ENCODE data around the gene EFHC2.

Gene EFHC2

DNA sequence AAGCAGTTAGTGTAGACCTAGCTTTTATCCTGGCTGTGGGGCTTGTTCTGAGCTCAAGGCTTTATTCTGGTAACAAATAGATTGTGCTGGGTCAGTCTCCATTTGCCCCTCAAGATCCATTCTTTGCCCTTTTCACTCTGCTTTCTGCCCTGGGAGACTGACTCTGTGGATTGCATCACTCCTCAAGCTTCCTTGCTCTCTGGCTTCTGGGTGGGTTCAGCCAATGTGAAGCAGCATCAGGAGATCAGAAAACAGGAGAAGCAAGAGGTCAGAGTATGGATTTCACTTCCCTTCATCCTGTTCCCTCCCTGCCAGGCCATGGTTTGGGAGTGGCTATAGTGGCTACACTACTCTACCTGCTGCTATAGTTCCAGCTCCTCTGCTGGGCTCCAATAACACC is 186.2 kb downstream of the EFHC2 start:
- Histone ChIP-seq H3K36me3 (replicated peaks in 1 of 2; ENCODE audit: control insufficient read depth in 2 of 2, insufficient read depth in 2 of 2, low read length in 2 of 2) (no peaks in the 10 kb centered on the region), H3K9ac (ENCODE audit: low read depth, low read length, poor library complexity) (no peak overlapping the region), H3K14ac (ENCODE audit: low read length) (no peak overlapping the region), H3K18ac (ENCODE audit: low read length) (no peak overlapping the region), H3K27ac (replicated peaks; ENCODE audit: low read length) (no peak overlapping the region), H2BK5ac (ENCODE audit: low read length) (no peak overlapping the region), H3K4ac (ENCODE audit: low read length) (no peak overlapping the region), H2AFZ (ENCODE audit: low read length) (no peak overlapping the region), H3K4me3 (ENCODE audit: low read length in 2 of 2) (no peak overlapping the region), H4K8ac (ENCODE audit: low read depth, low read length) (no peak overlapping the region), H3K9me3 (replicated peaks in 1 of 2; ENCODE audit: control insufficient read depth in 2 of 2, insufficient read depth in 1 of 2, low read depth in 1 of 2, low read length in 2 of 2) (no peaks in the 10 kb centered on the region), H4K91ac (ENCODE audit: low read depth, low read length, poor library complexity) (no peak overlapping the region), H2BK12ac (ENCODE audit: low read length) (no peak overlapping the region), H3K4me2 (ENCODE audit: insufficient read depth, low read length, poor library complexity, severe bottlenecking) (no peak overlapping the region), H2BK15ac (ENCODE audit: low read length) (no peak overlapping the region), H2AK5ac (ENCODE audit: low read depth, low read length) (no peak overlapping the region), H3K4me1 (ENCODE audit: control insufficient read depth in 2 of 2, insufficient read depth in 1 of 2, low read depth in 1 of 2, low read length in 2 of 2) (peaks cover 0 to 2% of the 10 kb centered on the region in 2 donors), H3K79me1 (ENCODE audit: low read depth, low read length) (no peaks in the 10 kb centered on the region), H3K23ac (ENCODE audit: low read depth, low read length, poor library complexity) (no peak overlapping the region), H3K27me3 (ENCODE audit: control insufficient read depth in 3 of 3, insufficient read depth in 3 of 3, low read depth in 1 of 3, low read length in 3 of 3) (no peaks in the 10 kb centered on the region), H2BK120ac (ENCODE audit: low read depth, low read length) (no peak overlapping the region)
- no peak for DNase-seq (ENCODE audit: low spot score)

- Histone ChIP-seq H2BK120ac (ENCODE audit: low read depth, low read length) (no peak overlapping the region), H3K4me1 (ENCODE audit: control insufficient read depth in 2 of 2, insufficient read depth in 1 of 2, low read depth in 1 of 2, low read length in 2 of 2) (peaks cover 0 to 2% of the 10 kb centered on the region in 2 donors), H2BK12ac (ENCODE audit: low read length) (no peak overlapping the region), H3K27ac (replicated peaks; ENCODE audit: low read length) (no peak overlapping the region), H2AFZ (ENCODE audit: low read length) (no peak overlapping the region), H2AK5ac (ENCODE audit: low read depth, low read length) (no peak overlapping the region), H3K14ac (ENCODE audit: low read length) (no peak overlapping the region), H2BK15ac (ENCODE audit: low read length) (no peak overlapping the region), H3K4me3 (ENCODE audit: low read length in 2 of 2) (no peak overlapping the region), H3K79me1 (ENCODE audit: low read depth, low read length) (no peaks in the 10 kb centered on the region), H3K4me2 (ENCODE audit: insufficient read depth, low read length, poor library complexity, severe bottlenecking) (no peak overlapping the region), H3K4ac (ENCODE audit: low read length) (no peak overlapping the region), H3K36me3 (replicated peaks in 1 of 2; ENCODE audit: control insufficient read depth in 2 of 2, insufficient read depth in 2 of 2, low read length in 2 of 2) (no peaks in the 10 kb centered on the region), H3K27me3 (ENCODE audit: control insufficient read depth in 3 of 3, insufficient read depth in 3 of 3, low read depth in 1 of 3, low read length in 3 of 3) (no peaks in the 10 kb centered on the region), H3K9me3 (replicated peaks in 1 of 2; ENCODE audit: control insufficient read depth in 2 of 2, insufficient read depth in 1 of 2, low read depth in 1 of 2, low read length in 2 of 2) (no peaks in the 10 kb centered on the region), H4K91ac (ENCODE audit: low read depth, low read length, poor library complexity) (no peak overlapping the region), H3K23ac (ENCODE audit: low read depth, low read length, poor library complexity) (no peak overlapping the region), H4K8ac (ENCODE audit: low read depth, low read length) (no peak overlapping the region), H3K18ac (ENCODE audit: low read length) (no peak overlapping the region), H2BK5ac (ENCODE audit: low read length) (no peak overlapping the region), H3K9ac (ENCODE audit: low read depth, low read length, poor library complexity) (no peak overlapping the region)
- WGBS, 2 donors (ENCODE audit: extremely low coverage in 2 of 2, insufficient read length in 2 of 2, insufficient replicate concordance in 1 of 2): no CpG with 5 or more reads among the region's 3 CpGs
- no peak for DNase-seq (ENCODE audit: low spot score)
These were observed 186.7 kb downstream of the EFHC2 start for GRCh38 chrX:44156726-44157125.

DNA sequence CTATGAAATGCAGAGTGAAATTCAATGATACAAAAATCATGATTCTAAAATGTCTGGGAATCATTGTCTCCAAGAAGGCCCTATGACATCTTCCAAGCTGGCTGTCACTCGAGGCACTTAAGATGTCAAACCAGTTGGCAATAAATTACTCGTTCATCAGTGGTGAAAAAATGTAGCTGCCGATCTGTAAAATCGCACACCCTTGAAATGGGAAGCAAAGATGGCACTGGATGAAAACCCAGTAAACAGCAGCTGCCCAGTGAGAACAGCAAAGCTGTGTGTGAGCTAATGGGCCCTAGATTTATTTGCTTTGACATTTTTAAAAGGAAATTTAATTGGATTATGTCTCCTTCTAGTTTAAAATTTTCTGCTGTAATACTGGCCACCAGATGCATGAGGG is 188.3 kb downstream of the EFHC2 start:
- Histone ChIP-seq H2BK12ac (ENCODE audit: low read length) (no peak overlapping the region), H2BK15ac (ENCODE audit: low read length) (no peak overlapping the region), H3K18ac (ENCODE audit: low read length) (no peak overlapping the region), H3K4me1 (ENCODE audit: control insufficient read depth in 2 of 2, insufficient read depth in 1 of 2, low read depth in 1 of 2, low read length in 2 of 2) (peaks cover 0 to 2% of the 10 kb centered on the region in 2 donors), H3K36me3 (replicated peaks in 1 of 2; ENCODE audit: control insufficient read depth in 2 of 2, insufficient read depth in 2 of 2, low read length in 2 of 2) (no peaks in the 10 kb centered on the region), H2AK5ac (ENCODE audit: low read depth, low read length) (no peak overlapping the region), H2AFZ (ENCODE audit: low read length) (no peak overlapping the region), H3K79me1 (ENCODE audit: low read depth, low read length) (no peaks in the 10 kb centered on the region), H3K9ac (ENCODE audit: low read depth, low read length, poor library complexity) (no peak overlapping the region), H3K4me3 (ENCODE audit: low read length in 2 of 2) (no peak overlapping the region), H3K27ac (replicated peaks; ENCODE audit: low read length) (no peak overlapping the region), H3K9me3 (replicated peaks in 1 of 2; ENCODE audit: control insufficient read depth in 2 of 2, insufficient read depth in 1 of 2, low read depth in 1 of 2, low read length in 2 of 2) (no peaks in the 10 kb centered on the region), H3K27me3 (ENCODE audit: control insufficient read depth in 3 of 3, insufficient read depth in 3 of 3, low read depth in 1 of 3, low read length in 3 of 3) (no peaks in the 10 kb centered on the region), H3K4me2 (ENCODE audit: insufficient read depth, low read length, poor library complexity, severe bottlenecking) (no peak overlapping the region), H3K14ac (ENCODE audit: low read length) (no peak overlapping the region), H4K91ac (ENCODE audit: low read depth, low read length, poor library complexity) (no peak overlapping the region), H2BK120ac (ENCODE audit: low read depth, low read length) (no peak overlapping the region), H3K4ac (ENCODE audit: low read length) (no peak overlapping the region), H3K23ac (ENCODE audit: low read depth, low read length, poor library complexity) (no peak overlapping the region), H2BK5ac (ENCODE audit: low read length) (no peak overlapping the region), H4K8ac (ENCODE audit: low read depth, low read length) (no peak overlapping the region)
- no peak for DNase-seq (ENCODE audit: low spot score)
- no CpG with 5 or more reads among the region's 4 CpGs for WGBS, 2 donors (ENCODE audit: extremely low coverage in 2 of 2, insufficient read length in 2 of 2, insufficient replicate concordance in 1 of 2)

DNA sequence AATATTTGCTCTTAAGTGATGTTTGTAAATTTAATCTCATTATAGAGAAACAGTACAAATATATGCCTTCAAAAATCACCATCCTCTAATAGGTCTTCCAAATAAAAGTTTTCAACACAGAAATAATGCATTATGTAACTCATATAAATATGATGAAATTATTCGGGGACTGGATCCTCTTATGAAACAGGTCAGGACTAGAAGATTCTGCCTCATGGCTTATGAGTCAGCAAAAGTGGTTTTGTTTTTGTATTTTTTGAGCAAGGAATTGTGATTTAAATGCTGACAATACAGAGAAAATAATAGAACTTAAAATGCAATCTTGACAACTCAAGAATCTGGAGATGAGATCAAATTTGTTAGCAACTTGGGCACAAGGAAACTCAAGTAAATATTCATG is 190.6 kb downstream of the EFHC2 start:
- H2BK15ac ChIP-seq (ENCODE audit: low read length): no peak overlapping the region
- no peaks in the 10 kb centered on the region for H3K79me1 ChIP-seq (ENCODE audit: low read depth, low read length)
- H4K91ac ChIP-seq (ENCODE audit: low read depth, low read length, poor library complexity): no peak overlapping the region
- H2BK12ac ChIP-seq (ENCODE audit: low read length): no peak overlapping the region
- no peak overlapping the region for H3K9ac ChIP-seq (ENCODE audit: low read depth, low read length, poor library complexity)
- H3K4me3 ChIP-seq (ENCODE audit: low read length in 2 of 2): no peak overlapping the region
- peaks cover 0 to 2% of the 10 kb centered on the region in 2 donors for H3K4me1 ChIP-seq (ENCODE audit: control insufficient read depth in 2 of 2, insufficient read depth in 1 of 2, low read depth in 1 of 2, low read length in 2 of 2)
- H3K36me3 ChIP-seq (replicated peaks in 1 of 2; ENCODE audit: control insufficient read depth in 2 of 2, insufficient read depth in 2 of 2, low read length in 2 of 2): no peaks in the 10 kb centered on the region
- H3K4me2 ChIP-seq (ENCODE audit: insufficient read depth, low read length, poor library complexity, severe bottlenecking): no peak overlapping the region
- H4K8ac ChIP-seq (ENCODE audit: low read depth, low read length): no peak overlapping the region
- WGBS, 2 donors (ENCODE audit: extremely low coverage in 2 of 2, insufficient read length in 2 of 2, insufficient replicate concordance in 1 of 2): no CpG with 5 or more reads among the region's 1 CpG
- no peak overlapping the region for H3K27ac ChIP-seq (replicated peaks; ENCODE audit: low read length)
- no peak overlapping the region for H3K4ac ChIP-seq (ENCODE audit: low read length)
- no peak overlapping the region for H3K23ac ChIP-seq (ENCODE audit: low read depth, low read length, poor library complexity)
- H2AK5ac ChIP-seq (ENCODE audit: low read depth, low read length): no peak overlapping the region
- DNase-seq (ENCODE audit: low spot score): no peak
- no peak overlapping the region for H2BK120ac ChIP-seq (ENCODE audit: low read depth, low read length)
- H2BK5ac ChIP-seq (ENCODE audit: low read length): no peak overlapping the region
- no peak overlapping the region for H3K14ac ChIP-seq (ENCODE audit: low read length)
- no peaks in the 10 kb centered on the region for H3K9me3 ChIP-seq (replicated peaks in 1 of 2; ENCODE audit: control insufficient read depth in 2 of 2, insufficient read depth in 1 of 2, low read depth in 1 of 2, low read length in 2 of 2)
- no peaks in the 10 kb centered on the region for H3K27me3 ChIP-seq (ENCODE audit: control insufficient read depth in 3 of 3, insufficient read depth in 3 of 3, low read depth in 1 of 3, low read length in 3 of 3)
- no peak overlapping the region for H3K18ac ChIP-seq (ENCODE audit: low read length)
- no peak overlapping the region for H2AFZ ChIP-seq (ENCODE audit: low read length)

All from neuronal stem cell (in vitro differentiated cells).